ENCODE measurements around the gene COQ8A. TPM values are rescaled to one million over a fixed set of nuclear protein-coding genes. Genes with fewer than 3 reads are reported as not detected.
"Not testable (repeated sequence)": the region's sequence is repeated elsewhere in the genome, so short reads cannot be mapped to it uniquely, and the experiment has no call there.

The COQ8A gene
- polyA plus RNA-seq, 12 donors: 30.4 to 73.1 (median 55.3) TPM; not detected in 1

DNA sequence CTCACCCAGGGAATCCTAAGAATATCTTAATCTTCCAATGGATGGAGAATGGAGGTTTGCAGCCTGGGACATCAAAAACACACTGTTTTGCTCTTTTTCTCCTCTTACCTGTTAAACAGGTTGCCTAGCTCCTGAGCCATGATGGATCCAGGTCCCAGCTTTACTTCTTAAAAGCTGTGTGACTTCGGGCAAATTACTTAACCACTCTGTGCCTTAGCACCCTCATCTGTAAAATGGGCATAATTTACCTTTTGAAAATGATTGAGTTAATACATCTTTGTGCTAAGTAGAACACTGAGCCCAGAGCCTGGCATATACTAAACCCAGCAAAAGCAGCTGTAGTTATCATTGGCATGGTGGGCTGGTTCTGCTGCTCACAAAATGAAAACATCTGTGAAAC lies 10.2 kb downstream of the COQ8A start:
- no peak for DNase-seq

DNA sequence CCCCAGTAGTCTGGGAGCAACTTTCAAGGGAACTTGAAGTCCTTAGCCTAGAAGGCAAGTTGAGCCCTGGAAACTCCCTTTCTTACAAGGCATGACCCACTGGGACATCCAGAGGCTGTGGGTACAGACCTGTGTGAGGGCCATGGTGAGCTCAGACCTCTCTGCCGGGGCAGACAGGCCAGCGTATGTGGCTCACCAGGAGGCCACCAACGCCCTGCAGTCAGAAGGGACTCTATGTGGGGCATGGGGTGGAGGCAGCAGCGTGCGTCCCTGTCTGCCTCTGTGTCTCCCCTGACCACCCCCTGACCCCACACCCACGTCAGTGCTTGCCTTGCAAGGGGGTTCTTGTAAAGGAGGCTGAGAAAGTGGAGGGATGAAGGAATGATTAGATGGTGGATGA lies 10.8 kb downstream of the COQ8A start:
- DNase-seq: no peak

DNA sequence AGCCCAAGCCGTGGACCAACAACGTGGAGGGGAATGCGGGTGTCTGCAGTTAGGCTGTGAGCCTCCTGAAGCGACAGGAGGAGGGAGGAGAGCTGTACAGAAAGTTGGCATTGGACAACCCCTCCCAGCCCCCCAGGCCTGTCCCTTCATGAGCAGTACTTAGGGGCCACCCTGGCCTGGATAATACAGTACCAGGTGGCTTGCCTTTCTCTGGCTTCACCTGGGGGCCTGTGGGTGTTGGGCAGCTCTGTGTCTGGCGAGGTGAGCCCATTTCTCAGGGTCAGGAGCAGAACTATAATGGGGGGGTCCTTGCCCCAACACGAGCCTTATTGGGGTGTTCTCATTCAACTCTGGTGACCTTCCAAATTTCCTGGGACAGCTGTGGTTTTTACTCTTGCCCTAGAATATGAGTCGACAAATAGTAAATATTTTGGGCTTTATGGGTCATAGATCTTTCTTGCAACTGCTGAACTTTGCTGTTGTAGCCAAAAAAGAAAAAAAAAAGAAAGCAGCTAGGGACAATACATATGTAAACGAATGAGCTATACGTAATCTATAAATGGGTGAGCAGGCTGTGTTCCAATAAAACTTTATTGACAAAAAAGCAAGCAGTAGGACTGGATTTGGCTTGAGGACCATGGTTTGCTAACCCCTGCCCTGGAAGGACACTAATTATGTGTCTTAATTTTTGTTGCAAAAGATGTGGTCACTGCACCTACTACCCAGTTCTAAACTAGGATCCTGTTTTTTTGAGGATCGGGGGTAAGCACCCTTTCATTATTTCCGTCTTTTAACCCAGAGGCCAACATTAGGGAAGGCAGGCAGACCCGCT lies 11.4 kb downstream of the COQ8A start:
- DNase-seq: no peak

DNA sequence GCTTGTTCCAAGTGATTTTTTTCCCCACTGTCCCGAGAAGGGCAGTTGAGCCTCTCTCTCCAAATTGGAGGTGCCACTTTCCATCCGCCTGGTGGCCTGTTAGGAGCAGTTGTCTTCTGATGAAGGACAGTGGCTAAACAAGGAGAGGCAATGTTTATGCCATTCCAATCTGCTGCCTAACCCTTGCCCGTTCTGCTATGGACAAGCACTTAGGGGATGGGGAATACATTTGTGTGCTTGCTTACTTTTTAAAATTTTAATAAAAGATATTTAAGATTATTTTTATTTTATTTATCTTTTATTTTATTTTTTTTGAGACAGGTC lies 12.0 kb downstream of the COQ8A start:
- DNase-seq: no peak

DNA sequence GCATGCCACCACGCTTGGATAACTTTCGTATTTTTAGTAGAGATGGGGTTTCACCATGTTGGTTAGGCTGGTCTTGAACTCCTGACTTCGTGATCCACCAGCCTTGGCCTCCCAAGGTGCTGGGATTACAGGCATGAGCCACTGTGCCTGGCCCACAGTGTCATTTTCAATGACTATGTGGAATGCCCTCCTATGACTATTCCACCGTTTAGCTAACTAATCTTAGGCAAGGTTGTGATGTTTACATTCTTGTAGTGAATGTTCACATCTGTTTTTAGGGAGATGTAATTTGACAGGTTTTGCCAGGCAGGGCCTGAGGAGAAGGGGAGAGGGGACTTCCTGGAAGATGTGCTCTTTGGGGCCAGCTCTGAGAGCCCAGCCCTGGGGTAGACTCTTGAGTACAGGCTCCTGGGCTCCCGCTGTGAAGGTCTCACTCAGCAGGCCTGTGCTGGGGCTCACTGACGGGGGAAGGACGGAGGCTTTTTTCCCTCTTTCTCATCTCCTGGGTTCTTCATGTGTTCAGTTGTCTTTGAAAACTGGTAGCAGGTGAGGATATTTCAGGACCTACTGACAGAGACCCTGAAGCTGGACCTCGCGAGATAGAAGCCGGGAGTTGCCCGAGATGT lies 13.2 kb downstream of the COQ8A start:
- DNase-seq: no peak

DNA sequence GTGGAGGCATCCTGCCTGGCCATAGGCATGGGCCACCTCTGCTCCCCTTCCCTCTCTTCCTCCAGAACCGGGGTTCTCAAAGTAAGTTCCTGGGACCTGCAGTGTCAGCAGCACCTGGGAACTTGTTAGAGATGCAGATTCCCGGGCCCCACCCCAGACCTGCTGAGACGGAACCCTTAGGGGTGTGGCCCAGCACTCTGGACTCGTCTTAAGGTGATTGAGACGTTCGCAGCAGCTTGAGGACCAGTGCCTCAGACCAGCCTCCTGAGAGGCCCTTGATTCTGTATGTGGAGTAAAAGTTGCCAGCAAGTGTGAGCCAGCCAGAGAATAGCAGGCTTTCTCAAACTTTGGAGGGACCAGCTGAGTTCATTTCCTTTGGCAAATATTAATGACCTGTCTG lies 14.2 kb downstream of the COQ8A start:
- DNase-seq: no peak

DNA sequence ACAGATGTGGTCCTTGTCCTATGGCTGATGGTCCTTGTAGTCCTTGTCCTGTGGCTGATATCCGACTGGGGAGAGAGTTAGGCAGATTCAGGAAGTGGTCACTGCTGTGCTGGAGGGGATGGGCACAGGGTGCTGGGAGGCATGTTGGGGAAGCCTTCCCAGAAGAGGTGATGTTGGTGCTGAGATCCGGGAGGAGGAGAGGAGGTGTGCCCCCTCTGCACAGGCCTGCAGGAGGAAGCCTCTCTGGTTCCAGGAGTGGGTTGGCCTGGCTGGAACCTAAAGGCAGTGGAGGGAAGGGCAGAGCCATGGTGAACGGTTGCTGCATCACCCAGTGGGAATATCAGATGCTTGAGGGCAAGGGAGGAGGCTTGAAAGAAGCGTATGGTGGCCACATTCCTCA lies 14.7 kb downstream of the COQ8A start:
- DNase-seq: no peak

DNA sequence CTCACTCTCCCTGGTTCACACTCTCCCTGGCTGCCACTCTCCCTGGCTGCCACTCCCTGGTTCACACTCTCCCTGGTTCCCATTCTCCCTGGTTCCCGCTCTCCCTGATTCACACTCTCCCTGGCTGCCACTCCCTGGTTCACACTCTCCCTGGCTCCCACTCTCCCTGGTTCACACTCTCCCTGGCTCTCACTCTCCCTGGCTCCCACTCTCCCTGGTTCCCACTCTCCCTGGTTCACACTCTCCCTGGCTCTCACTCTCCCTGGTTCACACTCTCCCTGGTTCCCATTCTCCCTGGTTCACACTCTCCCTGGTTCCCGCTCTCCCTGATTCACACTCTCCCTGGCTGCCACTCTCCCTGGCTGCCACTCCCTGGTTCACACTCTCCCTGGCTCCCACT lies 15.8 kb downstream of the COQ8A start:
- DNase-seq: not testable (repeated sequence)

DNA sequence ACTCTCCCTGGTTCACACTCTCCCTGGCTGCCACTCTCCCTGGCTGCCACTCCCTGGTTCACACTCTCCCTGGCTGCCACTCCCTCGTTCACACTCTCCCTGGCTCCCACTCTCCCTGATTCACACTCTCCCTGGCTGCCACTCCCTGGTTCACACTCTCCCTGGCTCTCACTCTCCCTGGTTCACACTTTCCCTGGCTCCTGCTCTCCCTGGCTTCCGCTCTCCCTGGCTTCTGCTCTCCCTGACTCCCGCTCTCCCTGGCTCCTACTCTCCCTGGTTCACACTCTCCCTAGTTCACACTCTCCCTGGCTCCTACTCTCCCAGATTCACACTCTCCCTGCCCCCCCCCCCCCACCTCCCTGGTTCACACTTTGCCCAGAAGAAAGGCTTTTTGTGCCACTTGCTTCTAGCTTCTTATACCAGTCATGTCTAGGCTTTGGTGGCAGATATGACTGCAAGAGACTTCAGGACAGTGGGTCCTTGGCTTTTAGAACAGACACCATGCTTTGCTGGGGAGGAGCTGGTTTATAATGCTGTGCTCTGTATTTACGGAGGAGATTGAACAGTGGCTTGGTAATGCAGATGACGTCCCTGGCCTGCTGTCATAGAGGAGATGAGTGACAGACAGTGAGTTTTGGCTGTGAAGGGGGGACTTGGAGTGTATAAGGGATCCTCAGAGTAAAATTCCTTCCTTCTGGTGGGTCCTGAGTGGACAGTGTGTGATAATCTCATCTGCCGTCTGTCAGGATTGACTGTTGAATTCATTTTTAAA lies 17.0 kb downstream of the COQ8A start:
- no peak for DNase-seq

DNA sequence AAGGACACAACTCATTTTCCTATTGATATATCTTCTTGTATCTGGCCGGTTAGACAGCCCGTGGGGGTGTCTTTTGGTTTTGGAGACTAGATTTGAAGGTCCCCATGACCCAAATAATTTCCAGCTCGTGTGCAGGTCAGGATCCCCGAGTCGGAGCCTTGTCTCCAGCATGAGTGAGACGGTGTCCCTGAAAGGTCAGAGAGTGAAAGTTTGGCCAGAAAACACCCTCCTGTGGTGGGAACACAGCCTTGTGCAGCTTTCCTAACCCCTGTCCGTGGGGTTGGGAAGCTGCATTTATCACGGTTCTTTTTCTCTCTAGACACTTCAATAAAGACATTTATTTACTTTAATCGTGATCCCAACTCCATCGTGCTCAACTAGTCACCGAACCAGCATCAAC lies 17.6 kb downstream of the COQ8A start:
- no peak for DNase-seq

DNA sequence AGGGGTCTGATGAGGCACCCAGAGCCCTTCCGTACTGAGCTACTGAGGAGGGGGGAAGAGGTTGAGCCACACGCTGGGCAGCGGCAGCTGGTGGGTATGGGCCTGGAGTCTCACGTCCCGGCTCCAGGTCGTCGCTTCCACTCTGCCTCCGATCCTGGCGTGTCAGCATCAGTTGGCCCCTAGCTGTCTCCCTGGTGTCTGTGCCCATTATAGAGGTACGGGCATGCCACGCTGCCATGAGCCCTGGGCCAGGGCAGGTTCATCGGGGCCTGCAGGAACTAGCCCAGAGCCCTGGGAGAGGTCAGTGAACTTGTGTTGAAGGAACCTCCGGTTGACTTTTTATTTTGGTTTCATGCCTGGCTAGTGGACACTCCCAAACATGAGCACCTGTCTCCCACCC lies 18.2 kb downstream of the COQ8A start:
- DNase-seq: no peak

DNA sequence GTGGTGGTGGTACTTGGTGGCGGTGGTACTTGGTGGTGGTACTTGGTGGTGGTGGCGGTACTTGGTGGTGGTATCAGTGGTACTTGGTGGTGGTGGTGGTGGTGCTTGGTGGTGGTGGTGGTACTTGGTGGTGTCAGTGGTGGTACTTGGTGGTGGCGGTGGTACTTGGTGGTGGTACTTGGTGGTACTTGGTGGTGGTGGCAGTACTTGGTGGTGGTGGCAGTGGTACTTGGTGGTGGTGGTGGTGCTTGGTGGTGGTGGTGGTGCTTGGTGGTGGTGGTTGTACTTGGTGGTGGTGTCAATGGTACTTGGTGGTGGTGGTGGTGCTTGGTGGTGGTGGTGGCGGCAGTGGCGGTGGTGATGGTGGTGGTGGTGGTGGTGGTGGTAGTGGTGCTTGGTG lies 20.2 kb downstream of the COQ8A start:
- no peak for DNase-seq

DNA sequence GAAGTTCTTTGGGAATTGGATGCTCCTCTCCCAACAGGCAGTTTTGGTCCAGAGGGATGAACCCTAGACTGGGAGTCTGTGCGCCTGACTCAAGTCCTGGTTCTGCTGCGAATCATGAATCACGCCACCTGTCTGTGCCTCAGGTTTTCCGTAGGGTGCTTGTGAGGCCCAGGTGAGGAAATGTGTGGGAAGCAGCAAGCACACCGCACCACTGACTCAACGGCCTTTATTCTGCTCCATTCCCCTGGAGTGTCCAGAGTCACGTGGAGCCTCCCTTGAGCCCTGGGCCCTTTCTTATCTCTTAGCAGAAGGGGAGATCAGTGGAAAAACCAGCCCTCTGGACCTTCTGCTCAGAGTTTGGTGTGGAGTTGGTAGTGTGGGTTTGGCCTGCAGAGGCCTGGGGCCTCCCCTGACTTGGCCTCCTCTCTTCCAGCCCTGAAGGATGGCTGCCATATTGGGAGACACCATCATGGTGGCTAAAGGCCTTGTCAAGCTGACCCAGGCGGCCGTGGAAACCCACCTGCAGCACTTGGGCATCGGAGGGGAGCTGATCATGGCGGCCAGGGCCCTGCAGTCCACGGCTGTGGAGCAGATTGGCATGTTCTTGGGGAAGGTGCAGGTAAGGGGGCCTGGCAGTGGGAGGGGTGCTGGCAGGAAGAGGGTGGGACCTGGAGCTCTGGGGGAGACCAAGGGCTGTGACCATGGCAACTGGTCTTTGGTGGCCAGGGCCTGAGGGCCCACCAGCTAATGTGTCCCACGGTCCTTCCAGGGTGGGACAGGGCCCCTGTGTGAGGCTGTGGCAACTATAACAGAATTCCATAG lies 21.1 kb downstream of the COQ8A start:
- DNase-seq: no peak

DNA sequence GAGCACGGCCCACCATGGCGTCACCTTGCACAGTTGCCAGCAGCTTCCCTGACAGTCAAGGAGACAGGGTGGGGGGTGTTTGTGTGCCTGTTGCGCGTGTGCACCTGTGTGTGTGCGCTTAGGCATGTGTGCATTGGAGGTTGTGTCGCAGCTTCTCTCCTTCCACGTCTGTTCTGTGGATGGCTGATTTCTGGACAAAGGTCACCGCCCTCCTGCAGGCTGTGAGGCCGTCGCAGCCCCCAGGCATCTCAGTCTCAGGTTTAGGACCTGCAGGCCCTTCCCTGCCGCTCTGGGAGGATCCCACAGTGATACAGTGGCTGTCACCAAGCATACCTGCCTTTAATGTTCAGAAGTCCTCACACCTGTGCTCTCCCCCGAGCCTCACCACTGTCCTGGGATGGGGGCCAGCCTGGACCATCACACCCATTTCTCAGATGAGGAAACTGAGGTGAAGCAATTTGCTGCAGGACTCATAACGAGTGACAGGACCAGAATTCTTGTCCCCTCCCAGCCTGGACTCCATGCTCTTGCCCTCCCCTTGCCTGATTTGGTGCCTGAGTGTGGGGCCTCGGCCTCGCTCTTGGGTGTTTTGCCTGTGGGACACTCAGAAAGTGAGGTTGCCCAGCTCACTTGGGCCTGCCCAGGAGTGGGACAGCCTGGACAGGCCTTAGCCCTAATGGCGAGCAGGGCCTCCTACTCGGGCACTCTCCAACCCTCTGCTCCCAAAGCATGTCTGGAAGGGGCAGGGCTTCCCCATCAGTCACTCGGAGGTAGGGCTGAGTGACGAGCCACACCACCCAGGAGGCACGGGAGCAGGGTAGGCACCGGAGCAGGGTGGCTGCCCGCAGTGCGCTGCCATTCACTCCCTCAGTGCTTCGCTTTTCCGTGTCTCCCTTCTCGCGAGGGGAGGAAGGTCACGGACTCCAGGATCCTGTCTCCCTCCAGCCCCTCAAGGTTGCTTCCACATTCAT lies 22.6 kb downstream of the COQ8A start:
- DNase-seq: no peak

DNA sequence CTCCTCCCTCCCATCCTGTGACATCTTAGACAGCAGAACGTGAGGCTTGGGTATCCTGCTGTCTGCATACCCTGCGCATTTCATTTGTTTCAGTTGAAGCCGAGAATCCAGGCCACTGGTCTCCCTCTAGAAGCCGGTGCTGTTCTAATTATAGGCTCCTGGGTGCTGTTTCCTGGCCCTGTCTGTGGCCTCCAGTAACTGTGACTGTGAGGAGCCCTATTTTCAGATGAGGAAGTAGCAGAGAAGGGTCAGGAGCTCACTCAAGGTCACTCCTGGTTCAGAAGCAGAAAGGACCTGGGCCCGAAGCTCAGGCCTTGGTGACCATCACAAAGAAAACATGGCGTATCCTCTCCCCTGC lies 24.0 kb downstream of the COQ8A start:
- DNase-seq: no peak

DNA sequence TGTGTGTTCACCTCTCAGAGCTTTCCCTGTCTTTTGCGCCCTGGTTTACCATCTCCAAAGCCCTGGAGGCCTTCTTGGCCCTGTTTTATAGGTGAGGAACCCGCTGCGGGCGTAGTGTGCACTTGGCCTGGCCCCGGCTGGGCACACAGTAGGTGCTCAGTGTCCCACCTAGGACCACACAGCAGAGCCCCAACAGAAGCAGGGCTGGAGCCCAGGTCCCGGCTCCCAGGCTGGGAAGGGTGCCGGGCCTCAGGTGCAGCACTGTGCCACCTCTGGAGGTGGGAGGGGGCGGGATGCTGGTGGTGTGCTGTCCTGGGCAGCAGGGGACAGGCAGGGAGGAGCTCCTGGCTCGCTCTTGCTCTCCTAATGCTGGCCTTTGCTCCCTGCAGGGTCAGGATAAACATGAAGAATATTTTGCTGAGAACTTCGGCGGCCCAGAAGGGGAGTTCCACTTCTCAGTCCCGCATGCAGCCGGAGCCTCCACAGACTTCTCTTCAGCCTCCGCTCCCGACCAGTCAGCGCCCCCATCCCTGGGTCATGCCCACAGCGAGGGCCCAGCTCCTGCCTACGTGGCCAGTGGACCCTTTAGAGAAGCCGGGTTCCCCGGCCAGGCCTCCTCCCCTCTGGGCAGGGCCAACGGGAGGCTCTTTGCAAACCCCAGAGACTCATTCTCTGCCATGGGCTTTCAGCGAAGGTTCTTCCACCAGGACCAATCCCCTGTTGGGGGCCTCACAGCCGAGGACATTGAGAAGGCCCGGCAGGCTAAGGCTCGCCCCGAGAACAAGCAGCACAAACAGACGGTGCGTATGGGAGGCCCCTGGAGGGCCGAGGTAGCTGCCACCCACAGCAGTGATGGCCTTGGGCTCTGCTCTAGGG lies 24.8 kb downstream of the COQ8A start:
- DNase-seq: no peak

DNA sequence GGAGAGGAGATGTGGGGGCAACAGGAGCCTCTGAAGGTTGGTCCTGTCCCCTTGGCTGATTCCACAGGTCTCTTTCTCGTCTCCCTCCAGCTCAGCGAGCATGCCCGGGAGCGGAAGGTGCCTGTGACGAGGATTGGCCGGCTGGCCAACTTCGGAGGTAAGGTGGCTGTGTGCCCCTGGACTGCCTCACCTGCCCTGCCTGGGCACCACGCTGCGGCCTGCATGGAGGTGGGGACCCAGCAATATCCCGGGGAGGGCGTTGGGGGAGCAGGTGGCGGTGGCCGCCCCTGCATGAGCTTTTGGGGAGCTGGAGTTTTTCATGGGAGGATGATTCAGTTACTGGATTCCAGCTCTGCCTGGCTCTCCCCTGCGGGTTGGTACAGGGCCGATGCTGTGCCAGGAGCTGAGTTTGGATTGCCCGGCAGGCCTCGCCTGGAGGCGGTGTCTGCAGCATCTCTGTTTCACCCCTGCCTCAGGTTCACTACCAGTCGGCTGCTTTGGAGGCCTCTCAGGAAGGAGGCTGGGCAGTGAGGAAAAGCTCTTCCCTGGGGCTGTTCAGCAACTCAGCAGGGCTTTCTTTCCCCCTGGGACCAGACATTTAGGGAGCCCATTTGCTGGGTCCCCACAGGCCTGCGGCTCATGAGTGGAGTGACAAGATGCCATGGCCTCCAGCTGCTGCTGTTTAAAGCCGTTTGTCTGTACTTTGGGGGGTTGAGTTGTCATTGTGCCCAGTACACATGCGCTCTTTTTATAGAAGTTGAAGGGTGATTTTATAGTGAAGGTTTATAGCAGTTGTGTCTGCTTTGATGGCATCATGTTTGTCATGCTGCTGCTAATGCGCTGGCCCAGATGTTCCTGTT lies 25.7 kb downstream of the COQ8A start:
- no peak for DNase-seq

DNA sequence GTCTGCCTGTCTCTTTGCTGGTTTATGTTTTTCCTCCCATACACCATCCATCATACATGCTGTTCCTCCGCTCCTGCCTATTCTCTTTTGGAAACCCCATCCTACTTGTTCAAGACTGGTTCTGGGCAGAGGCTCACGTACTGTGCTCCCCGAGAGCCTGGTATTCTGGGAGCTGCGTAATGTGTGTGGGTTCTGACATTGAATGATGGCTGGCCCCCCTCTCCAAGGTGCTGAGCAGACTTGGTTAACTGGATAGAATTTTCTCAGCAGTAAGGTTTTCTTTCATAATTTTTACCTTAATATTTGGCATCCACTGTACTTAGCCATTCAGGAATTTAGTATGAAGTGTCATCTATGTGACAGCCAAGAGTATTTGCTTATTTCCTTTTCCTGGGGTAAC lies 26.6 kb downstream of the COQ8A start:
- no peak for DNase-seq

DNA sequence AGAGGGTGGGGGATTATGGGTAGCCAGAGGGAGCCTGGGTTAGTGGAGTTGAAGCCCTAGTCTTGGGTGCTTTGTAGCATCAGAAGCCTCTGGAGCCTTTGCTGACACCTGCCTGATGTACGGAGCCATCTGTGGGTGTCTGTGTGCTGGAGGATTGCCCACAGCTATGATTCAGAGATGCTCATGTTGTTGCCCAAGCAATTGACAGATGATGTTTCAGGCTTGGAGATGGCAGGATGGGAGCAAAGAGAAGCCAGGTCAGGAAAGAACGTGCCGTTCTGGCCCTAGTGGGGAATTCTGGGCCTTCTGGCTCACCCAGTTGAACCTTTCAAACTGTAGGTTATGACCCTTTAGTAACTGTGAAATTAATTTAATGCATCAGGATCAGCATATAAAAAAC lies 27.6 kb downstream of the COQ8A start:
- DNase-seq: no peak

All from muscle of arm (tissue), 12 donors.